Muscle of leg (tissue), 9 donors: Measurements from ENCODE around the gene DAP3. TPM values are rescaled to one million over a fixed set of nuclear protein-coding genes. Genes with fewer than 3 reads are reported as not detected.

ENCODE experiments used
- polyA plus RNA-seq, 8 donors: library from polyadenylated mRNA; unstranded; fragments of 120-200 nt; gene quantifications; one replicate each; pipeline versions ENCODE4 v1.2.1 to v1.2.3, GENCODE V29; 2013; ENCODE audit warnings: inconsistent platforms in 1 of 8, low replicate concordance in 1 of 8; ENCODE audit not compliant: insufficient read length in 8 of 8, insufficient read depth in 1 of 8
- total RNA-seq: library from RNA; stranded (reverse); fragments of 120-200 nt; gene quantifications from one replicate; pipeline ENCODE4 v1.2.4, GENCODE V29; 2013

DAP3 gene
- total and polyA plus RNA-seq, 9 donors, result 62.9 to 142 (median 123) TPM

Other genes with a start within 250 kb of the DAP3 start
- gene ASH1L, start 126.3 kb upstream of the DAP3 start, total RNA-seq, result 31.5 TPM
- 10 to 100 TPM; 18.4 to 30.0 (median 24.4) TPM for gene ASH1L, start 126.3 kb upstream of the DAP3 start, polyA plus RNA-seq
- 20.8 TPM for gene MSTO1, start 78.9 kb upstream of the DAP3 start, total RNA-seq
- gene MSTO1, start 78.9 kb upstream of the DAP3 start, polyA plus RNA-seq, result 10 to 100 TPM; 29.3 to 43.3 (median 37.9) TPM
- 60.6 TPM for gene YY1AP1, start 317 bp upstream of the DAP3 start, total RNA-seq
- 10 to 100 TPM; 44.1 to 56.8 (median 51.2) TPM for gene YY1AP1, start 317 bp upstream of the DAP3 start, polyA plus RNA-seq
- gene GON4L, start 168.1 kb downstream of the DAP3 start, total RNA-seq, result 28.0 TPM
- gene GON4L, start 168.1 kb downstream of the DAP3 start, polyA plus RNA-seq, result 10 to 100 TPM; 25.4 to 36.9 (median 28.2) TPM
- gene SYT11, start 170.5 kb downstream of the DAP3 start, total RNA-seq, result 12.0 TPM
- 10 to 100 TPM in 7 of 8 donors, 1 to 10 TPM in 1; 9.5 to 20.2 (median 12.0) TPM for gene SYT11, start 170.5 kb downstream of the DAP3 start, polyA plus RNA-seq
- 27.7 TPM for gene RIT1, start 222.3 kb downstream of the DAP3 start, total RNA-seq
- gene RIT1, start 222.3 kb downstream of the DAP3 start, polyA plus RNA-seq, result 10 to 100 TPM; 19.2 to 37.0 (median 25.5) TPM
- 30.0 TPM for gene KHDC4, start 245.3 kb downstream of the DAP3 start, total RNA-seq
- gene KHDC4, start 245.3 kb downstream of the DAP3 start, polyA plus RNA-seq, result 10 to 100 TPM; 24.5 to 38.0 (median 29.9) TPM